Measurements from ENCODE around the gene C4A. TPM values are rescaled to one million over a fixed set of nuclear protein-coding genes. Genes with fewer than 3 reads are reported as not detected.

The C4A gene
- total RNA-seq, 4 donors from 2014 or later: 31.6 to 187 (median 98.2) TPM

- TF ChIP-seq POLR2AphosphoS5 (IDR thresholded peaks at IDR 0.05) (no peak), EP300 (IDR thresholded peaks at IDR 0.05) (no peak)
- no peaks in the 10 kb centered on the region for H3K36me3 ChIP-seq
- WGBS: 81% methylated on average over 3 of the region's 3 CpGs
- H3K27ac ChIP-seq (replicated peaks in 1 of 4): no peak overlapping the region
- no peak for DNase-seq (ENCODE audit: extremely low spot score)
- intact Hi-C loops (cut with DNase I): no loop called here
- H3K4me1 ChIP-seq: peaks cover 0 to 35% (median 31%) of the 10 kb centered on the region in 4 donors
- no peaks in the 10 kb centered on the region for H3K27me3 ChIP-seq
- H3K9me3 ChIP-seq: no peaks in the 10 kb centered on the region
- no peak overlapping the region for H3K4me3 ChIP-seq
These were observed 38.1 kb upstream of the C4A start for GRCh38 chr6:31943742-31944141.

GRCh38 chr6:31945154-31945506 is 36.7 kb upstream of the C4A start:
- intact Hi-C loops (cut with DNase I): no loop called here

GRCh38 chr6:31945507-31946369 is 36.1 kb upstream of the C4A start, which contains the start of gene CFB:
Gene CFB (plus strand): TSS chr6:31946095. CDS start chr6:31946222, 127 bp downstream.
- peak; percentile 94 for DNase-seq (ENCODE audit: extremely low spot score)
- Histone ChIP-seq H3K27ac (replicated peaks in 1 of 4) (peak within 1 kb of the TSS; percentile 74 to 86 (median 82)), H3K4me1 (peaks cover 0 to 31% (median 28%) of the 10 kb centered on the region in 4 donors), H3K4me3 (peak within 1 kb of the TSS; percentile 23 to 40 (median 30)), H3K27me3 (no peaks in the 10 kb centered on the region), H3K36me3 (peaks cover 0 to 6% (median under 1%) of the 10 kb centered on the region in 4 donors), H3K9me3 (no peaks in the 10 kb centered on the region)
- intact Hi-C loops (cut with DNase I): no loop called here
- 17% methylated on average over 10 of the region's 11 CpGs for WGBS
- TF ChIP-seq POLR2AphosphoS5 (IDR thresholded peaks at IDR 0.05) (peak; percentile 28 to 52), CTCF (IDR thresholded peaks at IDR 0.05) (no peak), POLR2A (IDR thresholded peaks at IDR 0.05; ENCODE audit: low read depth) (no peak)

More at GRCh38 chr6:31945154-31945506, 36.7 kb upstream of the C4A start:
- peaks cover 0 to under 1% (median 0%) of the 10 kb centered on the region in 4 donors for H3K36me3 ChIP-seq
- H3K4me1 ChIP-seq: peaks cover 0 to 35% (median 31%) of the 10 kb centered on the region in 4 donors
- TF ChIP-seq EP300 (IDR thresholded peaks at IDR 0.05) (no peak), POLR2A (IDR thresholded peaks at IDR 0.05; ENCODE audit: low read depth) (no peak), CTCF (IDR thresholded peaks at IDR 0.05) (no peak), POLR2AphosphoS5 (IDR thresholded peaks at IDR 0.05) (no peak)
- H3K27ac ChIP-seq (replicated peaks in 1 of 4): peak overlapping the region; percentile 74 to 86 (median 82)
- DNase-seq (ENCODE audit: extremely low spot score): no peak
- WGBS: 65% methylated on average over 8 of the region's 9 CpGs
- no peaks in the 10 kb centered on the region for H3K27me3 ChIP-seq
- peak overlapping the region; percentile 23 to 40 (median 30) for H3K4me3 ChIP-seq
- no peaks in the 10 kb centered on the region for H3K9me3 ChIP-seq

GRCh38 chr6:31946370-31946885 is 35.4 kb upstream of the C4A start:
- H3K36me3 ChIP-seq: peaks cover 0 to 13% (median 6%) of the 10 kb centered on the region in 4 donors
- TF ChIP-seq POLR2A (IDR thresholded peaks at IDR 0.05; ENCODE audit: low read depth): no peak
- no peak for TF ChIP-seq CTCF (IDR thresholded peaks at IDR 0.05)
- H3K27me3 ChIP-seq: no peaks in the 10 kb centered on the region
- no peaks in the 10 kb centered on the region for H3K9me3 ChIP-seq
- H3K27ac ChIP-seq (replicated peaks in 1 of 4): peak overlapping the region; percentile 74 to 86 (median 82)
- peaks cover 0 to 28% (median 27%) of the 10 kb centered on the region in 4 donors for H3K4me1 ChIP-seq
- H3K4me3 ChIP-seq: peak overlapping the region; percentile 23 to 40 (median 30)
- intact Hi-C loops (cut with DNase I): no loop called here
- DNase-seq (ENCODE audit: extremely low spot score): no peak
- 88% methylated on average over 7 of the region's 11 CpGs for WGBS

- no peak for TF ChIP-seq CTCF (IDR thresholded peaks at IDR 0.05)
- no peak for TF ChIP-seq EP300 (IDR thresholded peaks at IDR 0.05)
- no peak for TF ChIP-seq POLR2AphosphoS5 (IDR thresholded peaks at IDR 0.05)
- TF ChIP-seq POLR2A (IDR thresholded peaks at IDR 0.05; ENCODE audit: low read depth): no peak
- intact Hi-C loops (cut with DNase I): no loop called here
- H3K27ac ChIP-seq (replicated peaks in 1 of 4): peak overlapping the region in 1 of 4 donors; percentile 86
- H3K36me3 ChIP-seq: peaks cover 3 to 21% (median 14%) of the 10 kb centered on the region in 4 donors
- H3K9me3 ChIP-seq: no peaks in the 10 kb centered on the region
- H3K27me3 ChIP-seq: no peaks in the 10 kb centered on the region
- peaks cover 0 to 29% (median 27%) of the 10 kb centered on the region in 4 donors for H3K4me1 ChIP-seq
- WGBS: 84% methylated on average over 22 of the region's 24 CpGs
- H3K4me3 ChIP-seq: no peak overlapping the region
- DNase-seq (ENCODE audit: extremely low spot score): no peak
These were observed 34.7 kb upstream of the C4A start for GRCh38 chr6:31947070-31947675.

All from esophagus muscularis mucosa (tissue), 4 donors.